ENCODE data around the gene EIF1. TPM values are rescaled to one million over a fixed set of nuclear protein-coding genes. Genes with fewer than 3 reads are reported as not detected.

Gene EIF1
- polyA plus RNA-seq, 1 donor from 2014 or later: 257 TPM

- no peak overlapping the region for H2AFZ ChIP-seq (ENCODE audit: low read depth, low read length)
- H3K27ac ChIP-seq (ENCODE audit: low read length): no peak overlapping the region
- H4K20me1 ChIP-seq (ENCODE audit: insufficient read depth): no peaks in the 10 kb centered on the region
- no peaks in the 10 kb centered on the region for H3K9me3 ChIP-seq (ENCODE audit: low read length)
- TF ChIP-seq RAD21 (conservative IDR thresholded peaks at IDR 0.05) (no peak), EP300 (conservative IDR thresholded peaks at IDR 0.05; ENCODE audit: poor library complexity, severe bottlenecking) (no peak), EZH2 (IDR thresholded peaks at IDR 0.05; ENCODE audit: borderline replicate concordance, insufficient read depth, low read length, poor library complexity, severe bottlenecking) (no peak), MXI1 (conservative IDR thresholded peaks at IDR 0.05; ENCODE audit: poor library complexity, severe bottlenecking) (no peak), SMC3 (conservative IDR thresholded peaks at IDR 0.05; ENCODE audit: poor library complexity) (no peak), POLR2AphosphoS5 (IDR thresholded peaks at IDR 0.05) (no peak), REST (IDR thresholded peaks at IDR 0.05; ENCODE audit: borderline replicate concordance) (no peak), TAF1 (IDR thresholded peaks at IDR 0.05; ENCODE audit: low read depth) (no peak), CTCF (IDR thresholded peaks at IDR 0.05; ENCODE audit: poor library complexity, severe bottlenecking) (no peak)
- H3K79me2 ChIP-seq (replicated peaks; ENCODE audit: insufficient read depth, low read length): no peaks in the 10 kb centered on the region
- H3K4me3 ChIP-seq (ENCODE audit: low read length): no peak overlapping the region
- no peaks in the 10 kb centered on the region for H3K9me2 ChIP-seq (ENCODE audit: insufficient read depth, low read length)
- no peak overlapping the region for H3K9ac ChIP-seq (ENCODE audit: low read length)
- no peaks in the 10 kb centered on the region for H3K27me3 ChIP-seq (ENCODE audit: insufficient read depth, low read depth, low read length)
- no peak overlapping the region for H3K4me2 ChIP-seq (ENCODE audit: low read length)
- no peaks in the 10 kb centered on the region for H3F3A ChIP-seq (ENCODE audit: insufficient read depth, low read length, poor library complexity, severe bottlenecking)
- H3K36me3 ChIP-seq (ENCODE audit: insufficient read depth, low read length): no peaks in the 10 kb centered on the region
These were observed 29.0 kb downstream of the EIF1 start for GRCh38 chr17:41717408-41718286.

GRCh38 chr17:41718287-41718645 lies 29.6 kb downstream of the EIF1 start:
- H3K27ac ChIP-seq (ENCODE audit: low read length): no peak overlapping the region
- TF ChIP-seq MXI1 (conservative IDR thresholded peaks at IDR 0.05; ENCODE audit: poor library complexity, severe bottlenecking) (no peak), REST (IDR thresholded peaks at IDR 0.05; ENCODE audit: borderline replicate concordance) (no peak)
- no peaks in the 10 kb centered on the region for H3K9me3 ChIP-seq (ENCODE audit: low read length)
- no peak overlapping the region for H3K9ac ChIP-seq (ENCODE audit: low read length)
- H3K4me2 ChIP-seq (ENCODE audit: low read length): no peak overlapping the region
- H3K4me3 ChIP-seq (ENCODE audit: low read length): no peak overlapping the region
- H3F3A ChIP-seq (ENCODE audit: insufficient read depth, low read length, poor library complexity, severe bottlenecking): no peaks in the 10 kb centered on the region
- H3K79me2 ChIP-seq (replicated peaks; ENCODE audit: insufficient read depth, low read length): no peaks in the 10 kb centered on the region
- no peaks in the 10 kb centered on the region for H4K20me1 ChIP-seq (ENCODE audit: insufficient read depth)
- H3K36me3 ChIP-seq (ENCODE audit: insufficient read depth, low read length): no peaks in the 10 kb centered on the region
- H2AFZ ChIP-seq (ENCODE audit: low read depth, low read length): no peak overlapping the region
- H3K27me3 ChIP-seq (ENCODE audit: insufficient read depth, low read depth, low read length): no peaks in the 10 kb centered on the region
- H3K9me2 ChIP-seq (ENCODE audit: insufficient read depth, low read length): no peaks in the 10 kb centered on the region
